HG03571 (cell line): ENCODE results near the gene ZNF141.
"Not testable (repeated sequence)": the region's sequence is repeated elsewhere in the genome, so short reads cannot be mapped to it uniquely, and the experiment has no call there.

Experiments used
- ATAC-seq: cut with Tn5 transposase; IDR thresholded peaks from one replicate; pipeline ENCODE4 v1.9.1; 2021; ENCODE audit not compliant: unreplicated experiment

The ZNF141 gene

DNA sequence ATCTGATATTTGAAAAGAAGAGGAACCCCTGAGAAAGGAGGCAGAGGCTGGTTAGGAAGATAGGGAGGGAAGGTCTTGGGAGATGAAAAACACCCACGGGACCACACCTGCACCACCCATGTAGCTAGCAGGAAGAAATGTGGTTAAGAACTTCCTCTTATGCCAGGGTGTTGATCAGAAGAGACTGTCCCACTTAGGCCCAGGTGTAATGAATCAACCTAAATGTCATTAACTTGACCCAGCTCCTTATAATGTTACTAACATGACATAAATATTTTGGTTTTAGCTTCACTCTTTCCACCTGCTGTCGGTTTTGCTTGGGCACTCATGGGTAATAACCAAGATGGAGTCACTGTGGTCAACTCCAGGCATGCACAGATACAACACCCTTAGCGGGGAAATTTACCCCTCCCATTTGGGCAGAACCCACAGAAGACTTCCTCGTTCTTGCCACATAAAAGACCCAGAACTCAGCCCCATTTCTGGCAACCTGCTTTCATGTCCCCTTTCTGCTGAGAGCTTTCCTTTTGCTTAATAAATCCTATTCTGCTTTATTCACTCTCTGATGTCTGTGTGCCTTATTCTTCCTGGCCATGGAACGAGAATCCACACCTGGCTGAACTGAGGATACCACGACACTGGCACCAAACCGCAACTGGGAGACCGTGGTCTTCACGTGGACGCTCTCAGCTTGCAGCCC, 46.8 kb downstream of the ZNF141 start:
- ATAC-seq, result no peak

DNA sequence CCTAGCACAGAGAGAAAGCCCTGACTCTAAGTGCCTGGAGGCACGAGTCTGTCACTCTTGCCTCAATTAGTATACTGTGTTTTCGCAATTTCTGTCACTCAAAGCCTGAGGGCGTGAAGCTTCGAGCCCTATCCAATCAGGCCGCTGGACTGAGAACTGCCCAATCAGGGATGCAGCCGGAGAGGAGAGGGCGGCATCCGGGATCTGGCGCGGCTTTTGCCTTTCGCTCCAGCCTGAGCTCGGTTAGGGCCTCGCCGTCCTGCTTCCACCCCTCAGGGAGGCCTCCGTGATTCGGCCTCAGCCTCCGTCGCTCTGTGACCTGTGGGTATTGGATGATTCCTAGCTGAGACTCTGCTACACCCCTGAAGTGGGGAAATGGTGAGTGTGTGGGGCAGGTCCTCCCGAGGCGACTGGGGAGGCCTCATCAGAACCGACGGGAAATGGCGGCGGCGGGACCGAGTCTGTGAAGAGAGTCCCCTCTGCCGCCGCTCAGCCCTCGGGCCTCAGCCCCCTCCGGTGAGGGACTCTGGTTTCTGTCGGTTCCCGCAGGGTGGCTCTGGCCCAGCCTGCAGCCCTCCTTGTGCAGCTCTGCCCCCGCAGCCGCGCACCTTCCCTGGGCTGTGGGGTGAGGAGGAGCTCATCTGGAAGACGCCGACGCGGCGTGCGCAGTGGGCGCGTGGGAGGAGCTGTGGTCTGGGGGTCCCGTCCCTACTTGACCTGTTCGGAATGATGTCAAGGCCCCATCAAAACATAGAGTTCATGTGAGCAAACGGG, 48.5 kb downstream of the ZNF141 start:
- ATAC-seq, result no peak

GRCh38 chr4:386708-387105, 49.1 kb downstream of the ZNF141 start:
- ATAC-seq, result no peak

DNA sequence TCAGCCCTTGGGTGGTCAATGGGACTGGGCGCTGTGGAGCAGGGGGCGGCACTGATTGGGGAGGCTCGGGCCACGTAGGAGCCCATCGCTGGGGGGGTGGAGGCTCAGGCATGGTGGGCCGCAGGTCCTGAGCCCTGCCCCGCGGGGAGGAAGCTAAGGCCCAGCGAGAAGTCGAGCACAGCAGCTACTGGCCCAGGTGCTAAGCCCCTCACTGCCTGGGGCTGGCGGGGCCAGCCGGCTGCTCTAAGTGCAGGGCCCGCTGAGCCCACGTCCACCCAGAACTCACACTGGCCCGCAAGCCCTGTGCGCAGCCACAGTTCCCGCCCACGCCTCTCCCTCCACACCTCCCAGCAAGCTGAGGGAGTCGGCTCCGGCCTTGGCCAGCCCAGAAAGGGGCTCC, 66.4 kb downstream of the ZNF141 start:
- ATAC-seq, result no peak

GRCh38 chr4:408321-408720, 70.7 kb downstream of the ZNF141 start:
- ATAC-seq, result not testable (repeated sequence)

DNA sequence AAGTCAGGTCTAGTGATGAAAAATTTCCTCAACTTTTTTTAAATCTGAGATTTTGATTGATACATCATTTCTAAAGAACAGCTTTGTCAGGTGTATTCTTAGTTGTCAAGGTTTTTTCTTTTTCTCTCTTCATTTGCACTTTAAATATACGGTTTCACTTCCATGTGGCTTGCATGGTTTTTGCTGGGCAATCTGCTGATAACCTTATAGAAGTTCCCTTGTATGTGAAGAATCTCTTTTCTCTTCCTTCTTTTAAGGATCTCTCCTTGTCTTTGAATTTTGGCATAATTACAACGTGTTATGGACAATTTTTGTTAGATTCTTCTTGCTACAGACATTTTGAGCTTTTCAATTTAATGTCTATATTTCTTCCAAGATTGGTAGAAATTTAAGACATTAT, 85.0 kb downstream of the ZNF141 start:
- no peak for ATAC-seq
